RWPE2 (cell line): ENCODE measurements around the gene NEK2.

Experiments used
- ATAC-seq: fragments of 200-7000 bp; cut with Tn5 transposase; 3 replicates; pipeline ENCODE4 v1.9.1; 2021; ENCODE audit warnings: low read depth
- DNase-seq: peaks from one replicate; pipeline ENCODE4 v3.0.0-alpha.2; 2020; ENCODE audit warnings: low spot score
- H3K27ac ChIP-seq: fragments of 450-650 bp; 2 replicates; pipeline ENCODE4 v1.5.1; 2017; ENCODE audit warnings: mild to moderate bottlenecking; ENCODE audit not compliant: poor library complexity, severe bottlenecking
- H3K27me3 ChIP-seq: fragments of 250-450 bp; sonication (Bioruptor Pico); 2 replicates; pipeline ENCODE4 v1.5.1; 2021; ENCODE audit warnings: mild to moderate bottlenecking, moderate library complexity; ENCODE audit not compliant: insufficient read depth, poor library complexity, severe bottlenecking
- H3K36me3 ChIP-seq: fragments of 250-450 bp; sonication (Bioruptor Pico); 2 replicates; pipeline ENCODE4 v1.5.1; 2020; ENCODE audit warnings: low read depth, mild to moderate bottlenecking, moderate library complexity
- H3K4me1 ChIP-seq: fragments of 250-450 bp; sonication (Bioruptor Pico); 2 replicates; pipeline ENCODE4 v1.5.1; 2021; ENCODE audit warnings: mild to moderate bottlenecking, moderate library complexity; ENCODE audit not compliant: insufficient read depth, poor library complexity, severe bottlenecking
- H3K4me3 ChIP-seq: fragments of 250-450 bp; sonication (Bioruptor Pico); 2 replicates; pipeline ENCODE4 v1.5.1; 2021; ENCODE audit warnings: mild to moderate bottlenecking, moderate library complexity; ENCODE audit not compliant: severe bottlenecking
- H3K9me3 ChIP-seq: fragments of 250-450 bp; sonication (Bioruptor Pico); 2 replicates; pipeline ENCODE4 v1.5.1; 2021; ENCODE audit warnings: mild to moderate bottlenecking, moderate library complexity; ENCODE audit not compliant: severe bottlenecking
- CTCF ChIP-seq: fragments of 450-650 bp; IDR thresholded peaks from one replicate; pipeline ENCODE4 v1.5.1; 2017; ENCODE audit warnings: mild to moderate bottlenecking, moderate library complexity; ENCODE audit not compliant: poor library complexity, severe bottlenecking

NEK2 gene

GRCh38 chr1:211620097-211620496 lies 55.3 kb downstream of the NEK2 start:
- no peak overlapping the region for H3K4me3 ChIP-seq
- H3K9me3 ChIP-seq = no peaks in the 10 kb centered on the region
- no peaks in the 10 kb centered on the region for H3K27me3 ChIP-seq
- TF ChIP-seq CTCF = no peak
- no peak for ATAC-seq
- H3K36me3 ChIP-seq = no peaks in the 10 kb centered on the region
- H3K27ac ChIP-seq = no peak overlapping the region
- DNase-seq = no peak
- H3K4me1 ChIP-seq = no peaks in the 10 kb centered on the region

GRCh38 chr1:211619033-211619996 lies 56.1 kb downstream of the NEK2 start:
- ATAC-seq = no peak
- no peak overlapping the region for H3K27ac ChIP-seq
- no peak overlapping the region for H3K4me3 ChIP-seq

DNA sequence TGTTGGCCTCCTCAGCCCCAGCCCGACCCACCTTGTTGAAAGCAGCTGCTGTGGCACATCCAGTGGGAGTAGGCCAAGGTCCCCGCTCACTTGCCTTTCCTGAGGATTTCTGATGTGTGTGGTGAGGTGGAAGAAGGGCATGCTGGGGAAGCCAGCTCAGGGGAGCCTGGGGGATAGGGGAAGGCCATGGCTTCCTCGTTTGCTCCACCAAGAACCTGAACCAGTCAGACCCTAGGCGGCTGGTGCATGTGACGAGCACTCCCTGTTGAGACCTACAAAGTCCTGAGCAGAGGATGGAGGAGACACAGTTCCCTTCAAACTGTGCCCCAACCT lies 58.5 kb downstream of the NEK2 start:
- H3K9me3 ChIP-seq = no peaks in the 10 kb centered on the region
- no peaks in the 10 kb centered on the region for H3K4me1 ChIP-seq
- H3K4me3 ChIP-seq = no peak overlapping the region
- no peak overlapping the region for H3K27ac ChIP-seq
- no peak for DNase-seq
- ATAC-seq = no peak
- no peaks in the 10 kb centered on the region for H3K27me3 ChIP-seq
- no peaks in the 10 kb centered on the region for H3K36me3 ChIP-seq
- no peak for TF ChIP-seq CTCF

More at GRCh38 chr1:211619033-211619996, 56.1 kb downstream of the NEK2 start:
- Histone ChIP-seq H3K4me1 (no peaks in the 10 kb centered on the region), H3K36me3 (no peaks in the 10 kb centered on the region), H3K27me3 (no peaks in the 10 kb centered on the region), H3K9me3 (no peaks in the 10 kb centered on the region)
- no peak for TF ChIP-seq CTCF
- DNase-seq = no peak

- no peak for TF ChIP-seq CTCF
- Histone ChIP-seq H3K36me3 (no peaks in the 10 kb centered on the region), H3K4me3 (no peak overlapping the region), H3K4me1 (no peaks in the 10 kb centered on the region), H3K9me3 (no peaks in the 10 kb centered on the region), H3K27ac (no peak overlapping the region), H3K27me3 (no peaks in the 10 kb centered on the region)
- DNase-seq (no peak), ATAC-seq (no peak)
Observed at GRCh38 chr1:211616231-211616964, 59.0 kb downstream of the NEK2 start.

GRCh38 chr1:211614615-211615014 lies 60.8 kb downstream of the NEK2 start:
- Histone ChIP-seq H3K9me3 (no peaks in the 10 kb centered on the region), H3K36me3 (no peaks in the 10 kb centered on the region), H3K27ac (no peak overlapping the region), H3K4me3 (no peak overlapping the region), H3K27me3 (no peaks in the 10 kb centered on the region), H3K4me1 (no peaks in the 10 kb centered on the region)
- TF ChIP-seq CTCF = no peak
- ATAC-seq = no peak
- no peak for DNase-seq
